CD4-positive, alpha-beta T cell treated with Interleukin-6 at 100 ng/mL for 8 hours (primary cell): ENCODE data around the gene RBM18.
A peak's percentile ranks its signal among the peaks of the same experiment; 100 is the strongest.

Source experiments
- DNase-seq: peaks from one replicate; pipeline ENCODE4 v3.0.0-alpha.2; 2020; ENCODE audit warnings: mixed read lengths, low spot score

RBM18 gene

DNA sequence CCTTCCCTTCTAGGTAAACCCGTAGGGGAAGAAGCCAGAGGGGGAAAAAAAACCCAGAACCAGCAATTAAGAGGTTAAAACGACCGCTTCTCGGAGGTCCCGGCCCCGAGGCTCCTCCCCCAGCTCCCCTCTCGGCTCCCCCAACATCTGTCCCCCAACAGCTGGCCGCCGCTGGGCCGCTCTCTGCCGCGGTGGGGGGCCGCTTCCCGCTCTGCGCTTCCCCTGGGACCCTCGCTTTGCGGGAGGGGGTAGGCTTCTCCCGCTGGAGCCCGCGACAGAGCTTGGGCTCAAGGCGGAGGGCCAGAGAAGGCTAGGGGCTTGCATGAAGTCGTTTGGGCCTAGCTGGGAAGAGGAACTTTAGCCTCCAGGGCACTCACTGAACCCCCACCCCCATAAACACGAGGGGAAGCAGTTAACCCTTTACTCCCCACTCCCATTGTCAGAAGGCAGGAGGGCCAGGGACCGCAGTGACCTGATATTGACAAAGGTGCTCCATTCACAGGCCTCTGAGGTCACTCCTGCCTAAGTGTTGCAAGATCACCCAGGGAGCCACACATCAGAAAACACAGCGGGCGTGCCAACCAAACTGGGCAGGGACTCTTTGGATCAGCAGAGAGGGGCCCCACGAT, 43.3 kb downstream of the RBM18 start:
- no peak for DNase-seq

DNA sequence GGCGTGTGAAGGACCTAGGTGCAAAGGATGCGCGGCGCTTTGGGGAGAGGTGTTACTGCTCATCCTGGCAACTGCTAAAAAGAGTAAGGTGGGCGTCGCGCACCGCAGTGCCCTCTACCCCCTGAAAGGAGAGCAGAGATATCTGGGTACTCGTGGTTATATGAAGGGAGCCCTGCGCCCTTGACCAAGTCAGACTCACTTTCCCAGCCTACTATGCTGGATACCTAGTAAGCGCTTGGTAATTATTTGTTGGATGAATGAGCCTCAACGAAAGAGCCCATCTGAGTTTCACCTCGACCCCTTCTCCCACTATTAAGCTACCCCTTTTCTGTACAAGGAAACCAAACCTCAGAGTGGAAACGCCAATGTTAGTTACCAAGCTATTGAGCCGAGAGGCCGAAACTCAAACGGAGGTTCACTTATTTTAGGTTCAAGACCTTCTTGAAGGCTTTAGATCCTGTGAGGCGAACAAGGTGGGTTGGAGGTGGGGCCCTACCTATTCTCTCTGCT, 43.9 kb downstream of the RBM18 start:
- no peak for DNase-seq

DNA sequence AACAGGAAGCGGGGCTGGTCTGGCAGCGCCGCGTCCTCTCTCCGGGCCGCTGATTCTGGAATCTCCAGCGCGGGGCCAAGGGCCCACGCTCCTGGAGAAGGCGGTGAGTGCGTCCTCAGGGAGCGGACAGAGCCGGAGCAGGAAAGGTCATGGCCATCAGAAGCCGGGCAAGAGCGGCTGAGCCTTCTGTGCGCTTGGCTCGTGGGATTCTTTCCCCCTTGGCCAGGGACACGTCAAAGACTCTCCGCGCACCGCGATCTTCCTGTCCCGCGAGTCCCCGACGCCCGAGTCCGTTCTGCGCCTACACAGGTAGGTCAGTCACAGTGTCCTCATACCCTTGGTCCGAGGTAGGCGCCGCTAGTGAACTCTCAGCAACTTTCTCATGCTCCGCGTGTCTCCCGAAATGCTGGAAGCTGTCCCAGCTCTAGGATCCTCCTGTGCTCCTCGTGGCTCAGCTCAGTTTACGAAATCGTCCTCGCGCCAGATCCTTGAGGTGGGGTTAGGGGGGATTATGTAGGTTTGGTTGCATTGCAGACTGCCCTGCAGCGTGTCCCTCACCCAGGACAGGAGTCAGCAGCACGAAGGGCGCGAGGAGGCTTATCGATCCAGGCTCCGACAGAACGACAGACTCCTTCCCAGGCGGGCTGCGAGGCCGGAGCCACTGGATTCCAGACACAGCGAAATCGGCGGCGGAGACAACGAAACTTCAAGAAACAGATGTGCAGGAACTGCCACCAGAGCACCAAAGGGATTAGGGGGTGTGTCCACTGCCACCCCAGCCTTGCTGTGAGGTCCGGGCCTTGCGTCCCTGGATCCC, 44.6 kb downstream of the RBM18 start:
- DNase-seq = no peak

DNA sequence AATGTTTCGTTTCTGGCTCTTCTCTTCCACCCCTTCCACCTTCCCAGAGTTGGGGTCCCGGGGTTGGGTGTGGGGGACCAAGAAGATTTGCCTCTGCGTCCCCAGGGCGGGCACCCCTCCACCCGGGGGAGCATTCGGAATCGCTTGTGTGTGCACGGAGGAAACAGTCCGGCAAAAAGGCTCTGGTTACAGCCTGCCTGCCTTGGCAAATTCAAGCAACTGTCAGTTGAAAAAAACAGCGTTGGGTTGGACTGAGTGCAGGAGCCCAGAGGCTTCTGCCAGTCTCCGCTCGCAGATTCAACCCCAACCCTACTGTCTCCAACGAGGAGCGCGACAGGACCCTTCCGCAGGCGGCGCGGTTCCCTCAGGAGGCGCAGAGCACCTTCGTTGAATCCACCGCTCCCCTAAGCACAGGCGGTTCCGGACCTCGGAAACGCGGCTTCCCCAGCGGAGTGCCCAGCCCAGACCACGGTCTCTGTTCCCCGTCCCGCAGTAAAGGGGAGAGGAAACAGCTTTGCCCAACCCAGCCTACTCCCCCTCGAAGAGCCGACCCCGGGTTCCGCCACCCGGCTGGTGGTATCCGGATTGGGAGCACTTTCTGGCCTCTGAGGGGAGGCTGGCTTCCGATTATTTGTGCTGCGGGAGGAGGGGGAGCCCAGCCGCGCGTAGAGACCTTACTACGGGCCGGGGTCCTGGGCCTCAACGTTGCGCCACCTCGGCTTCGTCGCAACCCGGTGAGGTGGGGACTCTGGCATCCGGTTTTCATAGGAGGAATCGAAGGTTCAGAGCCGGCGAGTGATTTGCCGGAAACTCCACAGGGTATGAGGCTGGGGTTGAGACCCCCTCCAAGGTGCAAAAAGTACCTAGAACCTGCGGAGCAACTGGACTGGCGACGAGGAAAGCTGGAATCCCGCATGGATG, 45.4 kb downstream of the RBM18 start:
- DNase-seq = no peak

DNA sequence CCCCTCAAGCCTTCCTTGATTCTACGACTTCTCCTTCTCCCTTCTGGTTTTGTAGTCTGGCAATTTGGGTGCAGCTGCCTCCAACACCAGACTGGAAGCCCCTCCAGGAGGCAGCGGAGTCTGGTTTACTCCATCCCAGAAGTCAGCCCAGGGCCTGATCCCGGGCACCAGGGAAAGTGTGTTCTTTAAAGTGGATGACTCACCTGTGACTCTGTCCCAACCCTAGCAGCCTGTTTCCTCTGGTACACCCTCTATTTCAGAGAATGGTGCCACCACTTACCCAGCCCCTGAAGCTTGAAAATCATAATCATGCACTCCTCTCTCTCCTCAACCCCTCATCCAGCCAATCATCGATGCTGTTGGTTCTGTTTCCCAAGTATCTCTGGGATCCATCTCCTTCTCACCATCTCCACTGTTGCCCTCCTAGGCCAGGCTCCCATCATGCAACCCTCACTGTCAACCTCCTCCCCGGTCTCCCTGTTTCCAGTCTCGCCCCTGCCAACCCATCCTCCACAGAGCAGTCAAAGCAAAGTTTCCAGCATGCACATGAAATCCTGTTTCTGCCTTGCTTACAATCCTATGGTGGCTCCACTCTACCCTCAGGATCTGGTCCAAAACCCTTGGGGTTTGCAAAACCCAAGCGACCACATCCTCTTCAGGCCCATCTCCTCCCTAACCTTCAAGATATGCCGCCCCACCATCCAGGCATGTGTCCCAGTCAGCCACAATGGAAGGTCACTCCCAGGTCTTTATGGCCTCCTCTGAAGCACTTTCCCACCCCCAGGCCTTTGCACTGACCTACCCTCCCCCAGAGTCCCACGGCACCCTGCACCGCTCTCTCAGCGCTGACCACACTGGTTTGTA, 46.3 kb downstream of the RBM18 start:
- no peak for DNase-seq

DNA sequence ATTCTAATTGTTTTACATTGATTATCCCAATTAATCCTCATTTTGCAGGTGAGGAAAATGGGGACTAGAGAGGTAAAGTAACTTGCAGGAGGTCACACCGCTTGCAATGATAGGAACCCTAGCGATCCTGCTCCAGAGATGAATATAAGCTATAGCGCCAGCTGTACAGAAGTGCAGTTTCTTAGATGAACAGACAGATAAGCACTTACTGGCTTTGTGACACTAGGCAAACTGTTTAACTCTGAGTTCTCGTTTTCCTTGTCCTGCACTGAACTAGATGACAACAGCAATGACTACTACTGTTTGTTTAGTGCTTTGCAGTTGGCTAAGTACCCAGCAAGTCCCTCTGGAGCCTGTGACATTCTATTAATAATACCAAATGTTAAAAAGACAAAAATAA, 47.0 kb downstream of the RBM18 start:
- DNase-seq = no peak

DNA sequence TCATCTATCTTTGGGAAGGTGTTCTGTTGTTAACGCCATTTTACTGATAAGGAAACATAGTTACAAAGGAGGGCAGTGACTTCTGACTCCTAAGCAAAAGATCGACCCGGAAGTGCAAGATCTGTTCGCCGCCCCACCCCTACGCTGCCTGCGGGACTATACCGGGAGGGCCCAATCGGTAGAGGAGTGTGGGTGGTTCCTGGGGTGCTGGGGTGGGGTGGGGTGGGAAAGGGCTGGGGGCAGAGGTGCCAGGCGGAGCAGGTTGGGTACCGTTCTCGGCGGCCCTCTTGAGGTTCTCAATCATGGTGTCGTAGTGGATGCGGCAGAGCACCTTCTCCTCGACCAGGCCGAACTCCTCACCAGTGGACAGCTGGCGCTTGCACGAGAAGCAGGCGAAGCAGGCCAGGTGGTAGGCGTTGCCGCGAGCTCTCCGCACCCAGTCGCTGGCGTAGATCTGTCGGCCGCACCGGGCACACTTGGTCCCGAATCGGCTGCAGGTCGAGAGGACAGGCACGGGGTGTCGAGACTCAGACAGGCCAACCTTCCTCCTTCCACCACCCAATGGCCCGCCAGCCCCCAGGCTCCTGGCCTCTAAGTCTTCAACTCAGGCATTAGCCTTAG, 47.7 kb downstream of the RBM18 start:
- DNase-seq = no peak

DNA sequence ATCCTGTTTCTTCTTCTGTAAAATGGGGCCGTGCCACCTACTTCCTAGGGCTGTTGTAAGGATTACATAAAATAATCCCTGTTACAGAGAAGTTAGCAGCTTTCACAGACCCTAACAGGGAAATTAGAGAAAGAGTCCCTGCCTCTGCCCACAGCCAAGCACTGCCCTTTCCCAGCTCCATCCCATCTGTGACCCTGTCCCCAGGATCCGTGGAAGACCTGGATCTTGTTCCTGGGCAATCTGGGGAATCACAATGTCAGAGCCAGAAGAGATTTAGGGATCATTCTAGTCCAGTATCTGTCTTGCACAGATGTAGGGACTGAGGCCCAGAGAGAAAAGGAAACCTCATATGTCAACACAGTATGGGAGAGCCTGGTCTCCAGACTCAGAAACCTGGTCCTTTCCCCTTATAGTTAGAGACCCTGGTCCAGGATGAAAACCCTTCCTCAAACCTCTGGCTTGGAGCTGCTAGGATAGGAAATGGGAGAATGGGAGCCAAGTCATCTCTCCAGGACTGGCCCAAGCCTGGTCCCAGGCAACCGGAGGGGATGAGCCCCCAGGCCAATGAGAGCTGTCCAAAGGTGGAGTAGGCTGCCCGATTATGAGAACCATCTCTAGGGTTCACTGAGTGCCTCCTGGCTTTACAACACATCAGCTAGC, 48.4 kb downstream of the RBM18 start:
- no peak for DNase-seq

DNA sequence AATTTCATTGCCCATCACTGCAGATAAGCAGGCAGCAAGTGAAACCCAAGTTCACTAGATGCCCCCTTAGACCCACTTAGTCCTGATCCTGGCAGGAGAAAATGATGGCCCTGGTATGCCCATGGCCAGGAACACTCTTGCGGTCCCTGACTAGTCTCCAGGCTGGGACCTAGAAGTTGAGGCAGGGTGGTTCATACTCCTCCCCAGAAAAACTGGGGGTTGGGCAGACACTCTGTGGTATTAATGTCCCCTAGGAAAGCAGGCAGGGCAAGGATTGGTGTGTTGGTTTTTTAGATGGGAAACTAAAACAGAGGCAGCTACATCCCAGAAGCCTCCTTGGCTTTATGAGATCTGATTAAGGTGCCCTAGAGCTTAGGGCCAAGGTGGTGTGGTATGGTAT, 49.0 kb downstream of the RBM18 start:
- no peak for DNase-seq

DNA sequence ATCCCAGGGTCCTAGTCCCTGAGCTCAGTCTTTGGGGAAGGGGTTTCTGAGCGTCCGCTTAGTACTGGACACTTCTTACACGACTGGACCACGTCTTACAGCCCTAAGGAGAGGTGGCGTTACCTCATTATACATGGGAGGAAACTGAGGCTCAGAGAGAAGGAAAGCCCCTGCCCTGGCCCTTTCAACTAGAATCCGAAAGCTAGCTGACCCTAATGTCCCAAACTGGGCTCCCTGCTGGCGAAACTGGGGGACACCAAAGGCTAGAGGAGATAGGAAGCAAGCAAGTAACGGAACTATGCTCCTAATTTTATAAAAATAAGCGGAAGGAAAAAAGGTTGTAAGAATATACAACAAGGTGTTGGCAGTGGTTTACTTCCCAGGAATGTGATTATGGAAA, 50.1 kb downstream of the RBM18 start:
- no peak for DNase-seq

DNA sequence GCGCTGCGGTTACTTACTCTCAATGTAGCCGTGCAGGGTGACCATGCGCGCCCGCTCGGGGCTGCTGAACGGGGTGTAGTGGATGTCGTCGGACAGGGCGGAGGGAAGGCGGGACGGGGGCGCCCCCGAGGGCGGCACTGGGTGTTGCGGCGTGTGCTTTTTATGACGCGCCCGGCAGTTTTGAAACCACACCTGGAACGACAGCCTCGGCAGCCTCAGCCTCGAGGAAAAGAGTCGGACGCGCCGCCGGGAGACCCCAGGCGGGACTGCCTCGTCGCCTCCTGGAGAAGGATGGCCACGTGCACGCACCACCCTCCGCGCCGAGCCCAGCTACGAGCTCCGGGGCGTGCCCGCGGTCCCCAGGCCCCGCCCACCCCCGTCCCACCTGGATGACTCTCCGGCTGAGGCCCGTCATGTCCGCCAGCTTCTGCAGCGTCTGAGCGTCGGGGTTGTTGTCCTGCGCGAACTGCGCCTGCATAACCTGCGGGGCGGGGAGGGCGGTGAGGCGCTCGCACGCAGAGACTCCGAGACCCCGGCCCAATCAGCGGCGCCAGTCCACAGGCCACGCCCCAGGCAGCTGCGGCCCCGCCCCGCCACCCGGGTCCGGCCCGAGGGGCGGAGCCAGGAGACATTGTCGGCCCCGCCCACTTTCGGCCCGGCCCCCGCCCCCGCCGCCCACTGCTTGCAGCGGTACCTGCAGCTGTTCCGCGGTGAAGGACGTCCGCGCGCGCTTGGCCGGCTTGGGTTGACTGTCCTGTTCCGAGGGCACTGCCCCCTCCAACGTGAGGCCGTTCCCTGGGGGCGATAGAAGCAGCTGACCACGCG, 50.8 kb downstream of the RBM18 start:
- peak; percentile 23 for DNase-seq

DNA sequence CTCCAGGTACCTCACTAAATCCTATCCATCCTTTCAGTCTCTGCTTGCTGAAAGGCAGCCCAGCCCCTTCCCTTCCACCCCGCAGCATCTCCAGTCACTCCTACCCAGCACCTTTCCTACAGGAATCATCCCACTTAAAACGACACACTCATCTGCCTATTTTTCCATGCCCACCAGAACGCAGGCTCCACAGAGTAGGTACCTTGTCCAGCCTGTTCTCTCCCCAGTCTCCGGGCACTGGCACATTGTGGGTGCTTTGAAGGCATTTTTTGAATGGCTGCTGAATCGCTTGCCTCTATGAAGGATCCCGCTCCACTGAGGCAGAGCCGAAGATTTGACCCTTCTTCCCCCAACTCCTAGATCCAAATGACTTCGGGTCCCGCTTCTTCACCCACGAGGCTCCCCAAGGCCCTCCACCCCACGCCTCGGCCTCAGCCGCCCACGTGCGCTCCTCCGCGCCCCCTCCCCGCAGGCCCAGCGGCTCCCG, 51.5 kb downstream of the RBM18 start:
- no peak for DNase-seq

DNA sequence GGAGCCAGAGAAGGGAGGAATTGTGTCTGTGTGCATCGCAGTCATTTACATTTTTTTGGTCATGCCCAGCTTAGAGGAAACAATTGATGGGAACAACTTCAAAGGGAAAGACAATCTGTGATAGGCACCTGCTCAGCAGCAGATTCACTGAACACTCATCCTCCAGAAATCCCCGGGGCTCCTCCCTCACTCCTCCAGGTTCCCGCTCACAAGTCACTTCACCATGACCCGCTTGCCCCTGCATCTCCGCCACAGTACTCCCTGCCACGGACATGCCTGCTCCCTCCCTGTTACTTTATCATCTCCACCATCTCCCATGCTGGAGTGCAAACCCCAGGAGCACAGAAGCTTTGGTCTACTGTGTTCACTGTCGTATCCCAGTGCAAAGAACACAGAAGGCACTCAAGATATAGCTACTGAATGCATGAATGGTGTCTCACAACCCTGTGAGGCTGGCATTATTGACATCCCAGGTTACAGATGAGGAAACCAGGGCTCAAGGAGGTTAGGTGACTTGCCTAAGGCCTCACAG, 52.1 kb downstream of the RBM18 start:
- DNase-seq = no peak

DNA sequence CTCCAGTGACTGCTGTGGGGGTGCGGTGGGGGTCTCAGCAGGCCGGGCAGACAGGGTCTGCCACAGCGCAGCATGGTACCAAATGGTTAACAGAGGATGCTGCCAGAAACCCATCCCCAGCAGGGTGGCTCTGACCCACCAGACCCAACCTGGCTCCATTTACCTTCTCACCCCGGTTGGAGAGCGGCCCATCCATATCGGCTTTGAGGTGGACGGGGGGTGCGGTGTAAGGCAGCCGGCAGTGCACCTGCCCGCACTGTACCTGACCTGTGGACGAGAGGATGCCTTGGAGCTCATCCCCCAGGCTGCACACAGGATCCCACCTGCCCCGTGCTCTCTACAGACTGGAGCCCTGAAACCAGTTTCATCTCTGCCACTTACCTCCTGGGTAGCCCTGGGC, 55.2 kb downstream of the RBM18 start:
- DNase-seq = no peak

DNA sequence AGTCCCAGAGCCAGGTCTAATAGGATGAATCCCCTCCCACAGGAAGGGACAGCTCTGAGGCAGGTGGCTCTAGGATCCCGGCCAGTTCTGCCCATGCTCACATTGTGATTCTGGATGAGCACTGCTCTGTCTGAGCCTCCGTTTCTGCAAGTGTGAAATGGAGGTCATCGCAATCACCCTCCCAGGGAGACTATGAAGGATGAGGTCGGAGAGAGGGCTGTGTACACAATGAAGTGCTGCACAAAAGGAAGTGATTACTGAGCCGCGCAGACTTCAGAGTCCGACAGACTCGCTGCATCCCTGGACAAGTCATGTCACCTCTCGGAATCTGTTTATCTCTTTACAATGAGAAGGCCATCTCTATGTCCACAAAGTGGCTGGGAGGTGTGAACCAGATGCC, 57.5 kb downstream of the RBM18 start:
- DNase-seq = no peak

DNA sequence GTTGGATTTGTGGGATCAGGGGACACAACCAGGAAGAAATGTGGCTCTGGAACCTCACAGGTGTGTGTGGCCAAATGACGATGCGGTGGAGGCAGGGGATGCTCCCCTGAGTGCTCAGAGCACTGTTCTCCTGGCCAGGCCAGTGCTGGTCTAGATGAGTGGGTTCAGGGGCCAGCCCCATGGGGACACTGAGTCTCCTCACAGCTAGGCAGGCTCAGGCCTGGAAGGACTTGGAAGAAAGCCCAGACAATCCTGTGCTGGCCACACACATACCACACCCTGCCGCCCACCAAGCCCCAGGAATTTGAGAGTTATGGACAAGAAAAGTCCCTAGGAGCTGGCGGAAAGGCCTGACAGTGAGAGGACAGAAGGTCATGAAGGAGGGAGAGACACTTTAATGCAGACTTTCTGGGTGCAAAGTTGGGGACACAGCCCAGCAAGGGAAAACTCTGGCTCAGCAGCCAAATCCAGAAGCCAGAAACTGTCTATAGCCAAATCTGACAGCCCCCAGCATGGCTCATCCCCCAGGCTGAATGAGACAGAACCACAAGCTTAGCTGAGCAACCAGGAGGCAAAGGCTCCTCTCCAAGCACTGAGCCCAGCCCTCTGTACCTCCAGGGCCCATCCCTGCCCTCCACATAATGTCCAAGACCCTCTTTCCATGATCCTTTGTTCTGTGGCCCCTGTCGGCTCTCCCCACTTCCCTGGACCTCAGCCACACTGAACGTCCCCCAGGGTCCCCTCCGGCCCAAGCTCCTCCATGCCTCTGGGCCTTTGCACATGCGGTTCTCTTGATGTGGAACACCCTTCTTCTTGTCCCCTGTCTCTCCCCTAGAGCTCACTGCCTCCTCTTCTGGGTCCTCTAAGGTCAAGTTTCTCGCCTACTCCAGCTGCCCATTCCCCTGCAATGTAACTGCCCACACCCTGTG, 58.3 kb downstream of the RBM18 start:
- DNase-seq = no peak

DNA sequence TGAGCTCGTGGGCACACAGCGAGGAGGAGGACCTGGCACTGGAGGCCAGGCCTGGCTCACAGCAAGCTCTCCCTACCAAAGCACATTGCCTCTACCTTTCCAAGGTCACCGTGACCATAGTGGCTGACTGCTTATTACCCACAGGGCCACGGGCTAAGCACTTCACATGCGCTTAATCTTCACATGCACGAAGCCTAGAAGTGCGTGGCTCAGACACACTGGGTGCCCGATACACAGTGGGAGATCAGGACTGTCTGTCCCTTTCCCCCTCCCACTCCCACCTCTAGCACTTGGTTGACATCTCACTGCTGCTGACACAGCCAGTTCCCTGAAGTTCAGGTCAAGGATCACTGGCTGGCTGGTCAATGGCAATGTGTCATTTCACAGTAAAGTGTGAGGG, 59.5 kb downstream of the RBM18 start:
- DNase-seq = no peak

DNA sequence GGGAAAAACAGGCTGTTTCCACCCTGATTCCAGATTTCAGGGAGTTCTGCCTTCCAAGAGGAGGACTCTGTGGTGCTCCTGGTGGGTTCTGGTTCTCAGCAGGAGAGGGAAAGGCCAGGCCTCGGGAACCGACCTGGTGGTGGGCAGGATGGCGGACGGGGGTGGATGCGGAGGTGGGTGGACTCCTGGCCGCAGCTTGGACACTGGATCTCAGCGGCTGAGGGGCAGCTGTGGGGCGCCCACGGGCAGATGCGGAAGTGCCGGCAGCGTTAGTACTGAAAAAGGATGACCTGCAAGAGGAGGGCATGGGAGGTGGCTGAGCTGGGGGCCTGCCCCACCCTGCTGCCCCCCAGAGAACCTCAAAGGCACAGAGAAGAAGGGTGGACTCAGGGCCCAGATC, 60.1 kb downstream of the RBM18 start:
- DNase-seq = no peak
